Esophagus (tissue), 2 donors: Measurements from ENCODE around the gene ABCD3. TPM values are rescaled to one million over a fixed set of nuclear protein-coding genes. Genes with fewer than 3 reads are reported as not detected.

Experiments used
- H3K27ac ChIP-seq, 2 donors: one replicate each; pipeline ENCODE4 v1.5.1; 2013; ENCODE audit warnings: low read depth in 2 of 2, mild to moderate bottlenecking in 2 of 2, inconsistent platforms in 1 of 2, low read length in 1 of 2, moderate library complexity in 1 of 2
- H3K27me3 ChIP-seq, 2 donors: one replicate each; pipeline ENCODE4 v1.6.1; 2013; ENCODE audit warnings: low read length in 2 of 2, control low read depth in 1 of 2, mild to moderate bottlenecking in 1 of 2; ENCODE audit not compliant: insufficient read depth in 2 of 2, control insufficient read depth in 1 of 2
- H3K36me3 ChIP-seq, 2 donors: one replicate each; pipeline ENCODE4 v1.6.1; 2013; ENCODE audit warnings: low read length in 1 of 2; ENCODE audit not compliant: control insufficient read depth in 2 of 2, insufficient read depth in 2 of 2
- H3K4me1 ChIP-seq, 2 donors: one replicate each; pipeline ENCODE4 v1.6.1; 2013; ENCODE audit warnings: low read length in 1 of 2; ENCODE audit not compliant: control insufficient read depth in 2 of 2, insufficient read depth in 2 of 2
- H3K4me3 ChIP-seq, 2 donors: one replicate each; pipeline ENCODE4 v1.5.1; 2013; ENCODE audit warnings: low read length in 2 of 2, mild to moderate bottlenecking in 2 of 2, low read depth in 1 of 2, moderate library complexity in 1 of 2
- H3K9me3 ChIP-seq, 2 donors: one replicate each; pipeline ENCODE4 v1.6.1; 2013; ENCODE audit warnings: mild to moderate bottlenecking in 2 of 2, low read depth in 1 of 2, low read length in 1 of 2, moderate library complexity in 1 of 2; ENCODE audit not compliant: control insufficient read depth in 2 of 2, insufficient read depth in 1 of 2
- WGBS, 2 donors: extraction: QIAGEN DNeasy Blood & Tissue Kit; methylation state at CpG; one replicate each; pipeline ENCODE4 v1.1.7; 2013; 5-methylcytosine and 5-hydroxymethylcytosine counted together
- polyA plus RNA-seq, 2 donors: library from polyadenylated mRNA; stranded (reverse); fragments of 200-250 nt; gene quantifications; one replicate each; pipeline ENCODE4 v1.2.3, GENCODE V29; 2013
- donor health status: healthy with polysubstance abuse.
- donor health status: Bipolar disorder and iron deficiency.

Gene ABCD3
- polyA plus RNA-seq, 2 donors = 12.6 to 17.7 TPM

DNA sequence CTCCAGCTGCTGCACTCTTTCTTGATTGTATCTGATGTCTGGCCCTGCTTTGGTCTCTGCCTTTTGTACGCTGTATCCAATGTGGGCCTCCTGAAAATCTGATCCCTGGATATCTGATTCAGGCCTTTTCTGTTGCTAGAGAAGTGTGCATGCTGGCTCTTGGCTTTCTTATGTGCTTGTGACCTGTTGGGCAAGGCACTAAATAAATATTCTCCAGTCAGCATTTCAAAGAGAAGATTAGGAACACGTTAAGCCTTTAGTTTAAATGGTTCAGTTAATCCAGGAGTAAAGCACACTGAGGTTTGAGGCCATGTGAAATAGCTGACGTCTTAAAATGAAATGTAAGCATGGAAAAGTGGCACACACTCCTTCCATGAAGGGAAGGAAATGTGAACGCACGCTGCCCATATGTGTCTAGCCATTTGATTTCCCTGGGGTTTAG lies 132.6 kb downstream of the ABCD3 start:
- no peaks in the 10 kb centered on the region for H3K27me3 ChIP-seq

DNA sequence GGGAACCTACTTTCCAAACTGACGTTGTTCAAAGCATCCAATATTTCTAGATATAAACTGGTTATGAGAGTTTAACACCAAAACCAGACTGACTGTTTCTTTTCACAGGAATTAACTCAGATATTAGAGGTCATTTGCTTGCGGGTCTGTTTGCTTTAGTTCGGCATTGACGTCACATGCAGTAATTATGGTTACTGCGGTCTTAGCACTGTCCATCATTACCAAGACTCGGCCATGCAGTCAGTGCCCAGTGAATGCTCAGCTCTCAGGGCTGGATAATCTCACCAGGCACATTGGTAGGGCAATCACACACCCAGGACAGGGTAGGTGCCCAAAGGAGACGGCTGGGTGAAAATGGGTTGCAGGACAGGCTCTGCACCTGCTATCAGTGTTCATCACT lies 133.3 kb downstream of the ABCD3 start:
- 75 to 83% methylated on average over 7 of the region's 7 CpGs for WGBS, 2 donors
- Histone ChIP-seq H3K9me3 (peaks cover 0 to 1% of the 10 kb centered on the region in 2 donors), H3K27me3 (no peaks in the 10 kb centered on the region), H3K4me3 (no peak overlapping the region), H3K36me3 (no peaks in the 10 kb centered on the region), H3K27ac (peak overlapping the region; percentile 10 to 79), H3K4me1 (peaks cover 3 to 18% of the 10 kb centered on the region in 2 donors)

More for the DNA sequence above, 132.6 kb downstream of the ABCD3 start:
- Histone ChIP-seq H3K4me1 (peaks cover 3 to 16% of the 10 kb centered on the region in 2 donors), H3K9me3 (no peaks in the 10 kb centered on the region), H3K36me3 (no peaks in the 10 kb centered on the region), H3K4me3 (no peak overlapping the region), H3K27ac (peak overlapping the region; percentile 43 to 81)
- 37 to 38% methylated on average over 5 of the region's 5 CpGs for WGBS, 2 donors

DNA sequence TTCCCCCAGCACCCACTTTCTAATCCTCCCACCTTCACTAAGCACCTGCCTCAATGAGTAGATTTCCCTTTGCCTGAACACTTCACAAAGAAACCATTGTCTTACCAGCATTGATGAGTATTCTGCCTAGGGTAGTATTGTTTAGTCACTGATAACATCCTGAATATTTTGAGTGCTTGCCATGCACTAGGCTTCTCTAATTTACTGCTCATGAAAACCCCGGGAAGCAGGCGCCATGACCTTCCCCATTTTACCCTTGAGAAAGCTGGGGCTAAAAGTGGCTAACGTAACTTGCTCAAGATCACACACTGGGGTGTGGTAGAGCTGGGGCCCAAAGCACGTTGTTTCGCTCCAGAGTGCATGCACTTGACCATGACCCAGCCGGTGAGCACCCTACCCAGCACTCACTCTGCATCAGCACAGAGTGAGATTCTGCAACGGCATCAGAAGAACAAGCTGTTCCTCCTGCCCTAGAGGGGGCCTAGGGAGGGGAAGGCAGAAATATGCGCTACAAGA lies 133.9 kb downstream of the ABCD3 start:
- Histone ChIP-seq H3K27me3 (no peaks in the 10 kb centered on the region), H3K4me3 (no peak overlapping the region), H3K4me1 (peaks cover 3 to 18% of the 10 kb centered on the region in 2 donors), H3K27ac (peak overlapping the region; percentile 10 to 55), H3K36me3 (no peaks in the 10 kb centered on the region), H3K9me3 (peaks cover 0 to 1% of the 10 kb centered on the region in 2 donors)
- WGBS, 2 donors = 82 to 83% methylated on average over 8 of the region's 8 CpGs

DNA sequence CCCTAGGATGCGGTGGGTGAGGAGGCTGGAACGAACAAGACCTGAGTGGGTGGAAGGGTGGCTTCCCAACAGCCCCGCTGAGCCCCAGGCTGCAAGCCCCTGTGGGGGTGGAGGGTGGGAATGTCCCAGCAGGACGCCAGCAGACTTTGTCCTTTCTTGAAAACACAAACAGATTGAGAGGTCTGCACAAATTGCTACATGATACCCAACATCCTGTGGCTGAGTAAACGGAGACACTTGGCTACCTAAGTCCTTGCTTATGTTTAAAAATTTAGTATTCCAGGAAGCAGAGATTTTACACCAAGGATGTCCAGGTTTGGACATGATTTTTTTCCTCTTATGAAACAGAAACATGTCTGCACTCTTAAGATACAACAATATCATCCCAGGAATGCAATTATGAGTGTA lies 135.1 kb downstream of the ABCD3 start:
- Histone ChIP-seq H3K4me3 (no peak overlapping the region), H3K9me3 (peaks cover 0 to 1% of the 10 kb centered on the region in 2 donors), H3K27ac (peak overlapping the region in 1 of 2 donors; percentile 47), H3K4me1 (peaks cover 3 to 18% of the 10 kb centered on the region in 2 donors), H3K36me3 (no peaks in the 10 kb centered on the region), H3K27me3 (no peaks in the 10 kb centered on the region)
- 31 to 40% methylated on average over 5 of the region's 5 CpGs for WGBS, 2 donors

DNA sequence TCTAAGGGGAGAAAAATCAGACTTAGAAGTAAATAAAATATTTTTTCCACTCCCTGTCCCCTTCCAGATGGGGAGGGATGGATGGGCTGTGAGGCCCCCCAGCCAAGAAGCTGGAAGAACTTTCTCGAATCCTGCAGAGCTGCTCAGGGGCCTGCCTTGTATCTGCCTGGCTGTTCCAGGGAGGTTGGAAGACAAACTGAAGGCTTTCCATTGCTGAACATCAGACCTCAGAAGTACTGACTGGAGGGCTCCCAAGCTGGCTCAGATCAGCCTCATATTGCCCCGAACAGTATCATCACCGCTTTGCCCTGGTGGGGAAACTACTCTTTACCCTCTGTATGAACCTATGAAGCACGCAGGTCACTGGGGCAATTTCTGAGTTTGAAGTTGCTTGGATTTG lies 135.7 kb downstream of the ABCD3 start:
- 80 to 82% methylated on average over 4 of the region's 4 CpGs for WGBS, 2 donors
- peak overlapping the region; percentile 0 to 6 for H3K27ac ChIP-seq

DNA sequence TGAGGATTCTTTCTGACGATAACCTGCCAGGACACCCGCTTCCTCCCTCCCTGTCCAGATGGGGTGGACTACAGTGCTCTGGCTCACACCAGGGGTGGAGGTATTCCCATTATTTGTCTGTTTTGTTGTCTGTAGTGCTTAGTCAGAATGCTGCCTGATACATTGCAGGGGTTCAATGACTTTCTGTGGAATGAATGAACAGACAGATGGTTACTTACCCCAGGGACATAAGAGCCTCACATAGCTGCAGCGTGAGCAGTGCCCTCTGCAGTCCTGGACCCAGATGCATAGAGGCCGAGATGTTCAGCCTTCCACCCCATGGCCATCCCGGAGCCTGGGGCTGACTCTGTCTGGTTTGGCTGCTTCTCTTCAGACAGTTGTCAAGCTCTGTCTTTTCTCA lies 136.4 kb downstream of the ABCD3 start:
- Histone ChIP-seq H3K27me3 (no peaks in the 10 kb centered on the region), H3K4me1 (peaks cover 3 to 18% of the 10 kb centered on the region in 2 donors), H3K27ac (no peak overlapping the region), H3K9me3 (peaks cover 0 to 1% of the 10 kb centered on the region in 2 donors), H3K4me3 (no peak overlapping the region), H3K36me3 (no peaks in the 10 kb centered on the region)
- 88 to 92% methylated on average over 5 of the region's 5 CpGs for WGBS, 2 donors

More for the DNA sequence above, 135.7 kb downstream of the ABCD3 start:
- peaks cover 3 to 18% of the 10 kb centered on the region in 2 donors for H3K4me1 ChIP-seq
- no peaks in the 10 kb centered on the region for H3K36me3 ChIP-seq
- no peak overlapping the region for H3K4me3 ChIP-seq
- no peaks in the 10 kb centered on the region for H3K27me3 ChIP-seq
- peaks cover 0 to 1% of the 10 kb centered on the region in 2 donors for H3K9me3 ChIP-seq

DNA sequence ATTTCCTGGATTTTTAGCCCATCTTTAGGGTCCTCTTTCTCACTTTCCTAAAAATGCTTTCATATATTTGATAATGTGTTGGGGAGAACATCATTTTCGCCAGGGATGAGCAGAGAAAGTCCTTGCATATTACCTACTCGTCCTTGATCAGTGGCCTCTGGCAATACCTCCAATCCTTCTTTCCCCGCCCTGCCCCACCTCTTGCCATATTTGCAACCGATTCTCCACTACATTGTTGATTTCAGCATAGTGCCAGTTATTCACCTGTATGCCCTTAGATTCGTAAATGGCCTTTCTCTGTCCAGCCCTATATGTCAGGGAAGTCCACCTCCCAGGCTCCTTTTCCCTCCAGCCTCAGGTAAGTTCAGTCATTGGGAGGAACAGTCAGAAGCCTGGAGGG lies 136.9 kb downstream of the ABCD3 start:
- H3K27ac ChIP-seq = peak overlapping the region in 1 of 2 donors; percentile 8
- WGBS, 2 donors = 82 to 83% methylated on average over 5 of the region's 5 CpGs
- no peak overlapping the region for H3K4me3 ChIP-seq
- H3K4me1 ChIP-seq = peaks cover 0 to 15% of the 10 kb centered on the region in 2 donors
- H3K9me3 ChIP-seq = peaks cover 0 to 1% of the 10 kb centered on the region in 2 donors
- H3K27me3 ChIP-seq = no peaks in the 10 kb centered on the region
- H3K36me3 ChIP-seq = no peaks in the 10 kb centered on the region

DNA sequence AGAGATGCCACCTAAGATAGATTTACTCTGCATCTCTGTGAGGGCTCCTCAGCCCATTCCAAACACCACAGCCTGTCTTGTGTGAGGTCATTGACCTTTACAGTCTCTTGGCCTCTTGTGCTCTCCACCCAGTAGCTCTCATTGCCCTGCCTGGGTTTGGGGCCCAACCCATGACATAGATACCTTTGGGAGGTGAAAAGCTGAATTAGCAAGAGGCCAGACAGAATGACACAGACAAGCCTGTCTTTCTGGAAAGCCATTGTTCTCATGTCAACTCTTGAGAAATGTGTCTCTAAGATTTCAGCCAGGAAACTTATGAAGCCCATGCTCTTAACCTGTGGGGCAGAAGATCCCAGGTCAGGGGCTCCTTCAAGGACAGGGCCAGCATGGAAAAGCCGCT lies 141.7 kb downstream of the ABCD3 start:
- WGBS, 2 donors = 79 to 90% methylated on average over 1 of the region's 1 CpG
- Histone ChIP-seq H3K36me3 (no peaks in the 10 kb centered on the region), H3K4me1 (peaks cover 0 to 13% of the 10 kb centered on the region in 2 donors), H3K27ac (peak overlapping the region; percentile 50 to 81), H3K27me3 (no peaks in the 10 kb centered on the region), H3K9me3 (peaks cover 0 to 1% of the 10 kb centered on the region in 2 donors), H3K4me3 (no peak overlapping the region)

DNA sequence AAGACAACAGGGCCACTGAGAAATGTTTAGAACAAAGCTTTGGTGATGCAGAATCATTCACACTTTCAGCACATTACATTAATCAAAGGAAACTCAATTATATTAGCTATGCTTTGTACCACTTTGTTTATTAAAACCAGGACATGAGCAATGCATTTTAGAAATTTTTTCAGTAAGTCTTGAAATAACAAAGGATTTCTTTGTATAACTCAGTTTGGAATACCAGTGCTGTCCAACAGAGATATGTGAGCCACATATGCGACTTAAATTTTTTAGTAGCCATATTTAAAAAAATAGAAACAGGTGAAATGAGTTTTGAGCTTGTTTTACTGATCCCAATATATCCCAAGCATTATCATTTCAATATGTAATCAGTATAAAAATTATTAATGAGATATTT lies 142.1 kb downstream of the ABCD3 start:
- Histone ChIP-seq H3K9me3 (peaks cover 0 to 1% of the 10 kb centered on the region in 2 donors), H3K4me3 (no peak overlapping the region), H3K4me1 (peaks cover 0 to 10% of the 10 kb centered on the region in 2 donors), H3K27ac (peak overlapping the region; percentile 50 to 81), H3K27me3 (no peaks in the 10 kb centered on the region), H3K36me3 (no peaks in the 10 kb centered on the region)
- WGBS, 2 donors = 71 to 78% methylated on average over 1 of the region's 1 CpG
